IMR-90 (cell line): ENCODE data around the gene JCAD. TPM values are rescaled to one million over a fixed set of nuclear protein-coding genes. Genes with fewer than 3 reads are reported as not detected.

Experiments
- ATAC-seq: fragments of 200-7000 bp; cut with Tn5 transposase; 2 replicates; pipeline ENCODE4 v1.9.1; 2020; ENCODE audit warnings: low read depth, mild to moderate bottlenecking, moderate library complexity
- BruUV-seq: library from RNA; stranded (reverse); fragments of 400-500 nt; replicated peaks from 2 replicates; lab custom pipeline; 2021; lab: Mats Ljungman, UMichigan
- CTCF ChIA-PET: fragments of 300-600 bp; formaldehyde crosslinking; extraction: SDS; loops from one replicate; lab custom pipeline; 2021; ENCODE audit warnings: antibody characterized with exemption; lab: Yijun Ruan, JAX
- POLR2A ChIA-PET: fragments of 300-600 bp; sonication (Branson Sonifier 250); formaldehyde crosslinking; loops from one replicate; lab custom pipeline; 2022; ENCODE audit warnings: antibody characterized with exemption; ENCODE audit not compliant: unreplicated experiment; lab: Charles Lee
- DNase-seq: peaks from one replicate; pipeline ENCODE4 v3.0.0; 2013
- H2AFZ ChIP-seq: replicated peaks from 2 replicates; pipeline ENCODE3; 2013; ENCODE audit warnings: low read length, mild to moderate bottlenecking; ENCODE audit not compliant: poor library complexity
- H2AK5ac ChIP-seq: 2 replicates; pipeline ENCODE4 v1.6.1; 2013; ENCODE audit warnings: low read depth, low read length, inconsistent platforms
- H2AK9ac ChIP-seq: replicated peaks from 2 replicates; pipeline ENCODE3; 2013; ENCODE audit warnings: mild to moderate bottlenecking, low read depth, low read length, moderate library complexity; ENCODE audit not compliant: poor library complexity
- H2BK120ac ChIP-seq: 2 replicates; pipeline ENCODE4 v1.6.1; 2013; ENCODE audit warnings: low read depth, low read length, inconsistent platforms
- H2BK15ac ChIP-seq: 3 replicates; pipeline ENCODE4 v1.6.1; 2013; ENCODE audit warnings: low read depth, low read length, inconsistent platforms
- H2BK20ac ChIP-seq: 2 replicates; pipeline ENCODE4 v1.6.1; 2013; ENCODE audit warnings: low read depth, mild to moderate bottlenecking, inconsistent platforms, low read length, moderate library complexity
- H2BK5ac ChIP-seq: 2 replicates; pipeline ENCODE4 v1.6.1; 2013; ENCODE audit warnings: mild to moderate bottlenecking, low read depth, low read length, inconsistent platforms; ENCODE audit not compliant: poor library complexity, severe bottlenecking
- H3K14ac ChIP-seq: replicated peaks from 2 replicates; pipeline ENCODE4 v1.6.1; 2013; ENCODE audit warnings: low read depth, low read length, inconsistent platforms
- H3K18ac ChIP-seq: 2 replicates; pipeline ENCODE4 v1.6.1; 2013; ENCODE audit warnings: low read depth, low read length, control low read depth
- H3K23ac ChIP-seq: 2 replicates; pipeline ENCODE4 v1.6.1; 2013; ENCODE audit warnings: low read depth, low read length, inconsistent platforms
- H3K27ac ChIP-seq: 2 replicates; pipeline ENCODE4 v1.5.1; 2013; ENCODE audit warnings: mild to moderate bottlenecking, control low read depth, low read length; ENCODE audit not compliant: insufficient read depth
- H3K27me3 ChIP-seq: 2 replicates; pipeline ENCODE4 v1.6.1; 2013; ENCODE audit warnings: low read length; ENCODE audit not compliant: control insufficient read depth, insufficient read depth
- H3K36me3 ChIP-seq: 2 replicates; pipeline ENCODE4 v1.6.1; 2013; ENCODE audit warnings: low read length, mixed read lengths; ENCODE audit not compliant: control insufficient read depth, insufficient read depth
- H3K4ac ChIP-seq: 2 replicates; pipeline ENCODE4 v1.6.1; 2013; ENCODE audit warnings: low read depth, low read length, inconsistent platforms
- H3K4me1 ChIP-seq: 2 replicates; pipeline ENCODE4 v1.6.1; 2013; ENCODE audit warnings: low read length, mixed read lengths; ENCODE audit not compliant: control insufficient read depth, insufficient read depth
- H3K4me2 ChIP-seq: 2 replicates; pipeline ENCODE4 v1.6.1; 2013; ENCODE audit warnings: low read depth, mild to moderate bottlenecking, control low read depth, low read length, moderate library complexity
- H3K4me3 ChIP-seq: 2 replicates; pipeline ENCODE4 v1.5.1; 2013; ENCODE audit warnings: low read depth, mild to moderate bottlenecking, control low read depth, low read length, moderate library complexity; ENCODE audit not compliant: insufficient read depth
- H3K56ac ChIP-seq: 2 replicates; pipeline ENCODE4 v1.6.1; 2013; ENCODE audit warnings: low read length, inconsistent platforms; ENCODE audit not compliant: insufficient read depth; ENCODE audit errors: extremely low read depth
- H3K79me1 ChIP-seq, 2 experiments: 2 replicates each; pipeline ENCODE4 v1.6.1; 2013; ENCODE audit warnings: low read length in 2 of 2, inconsistent platforms in 1 of 2, low read depth in 1 of 2
- H3K9ac ChIP-seq: 2 replicates; pipeline ENCODE4 v1.6.1; 2013; ENCODE audit warnings: low read depth, low read length, control low read depth
- H3K9me1 ChIP-seq: 2 replicates; pipeline ENCODE4 v1.6.1; 2013; ENCODE audit warnings: low read length, inconsistent platforms; ENCODE audit not compliant: insufficient read depth
- H3K9me3 ChIP-seq: 2 replicates; pipeline ENCODE4 v1.6.1; 2013; ENCODE audit warnings: low read length; ENCODE audit not compliant: control insufficient read depth, insufficient read depth
- H4K20me1 ChIP-seq: 2 replicates; pipeline ENCODE4 v1.6.1; 2013; ENCODE audit warnings: low read length, inconsistent platforms; ENCODE audit not compliant: insufficient read depth
- H4K5ac ChIP-seq: 2 replicates; pipeline ENCODE4 v1.6.1; 2013; ENCODE audit warnings: mild to moderate bottlenecking, low read depth, low read length, control low read depth
- H4K8ac ChIP-seq, 2 experiments: 2 replicates each; pipeline ENCODE4 v1.6.1; 2013; ENCODE audit warnings: low read depth in 2 of 2, low read length in 2 of 2, control low read depth in 1 of 2, inconsistent platforms in 1 of 2
- H4K91ac ChIP-seq: 2 replicates; pipeline ENCODE4 v1.6.1; 2013; ENCODE audit warnings: low read depth, low read length, inconsistent platforms; ENCODE audit not compliant: insufficient read depth
- BHLHE40 ChIP-seq: fragments of 150-350 bp; IDR thresholded peaks from 2 replicates; pipeline ENCODE4 v1.6.1; 2016; ENCODE audit warnings: mild to moderate bottlenecking, low read depth, low read length
- CEBPB ChIP-seq: IDR thresholded peaks from 2 replicates; pipeline ENCODE4 v1.6.1; 2012; ENCODE audit warnings: low read depth, low read length, improper control_type of control experiment
- CHD1 ChIP-seq: IDR thresholded peaks from 2 replicates; pipeline ENCODE4 v1.6.1; 2012; ENCODE audit warnings: low read depth, low read length, improper control_type of control experiment
- CTCF ChIP-seq: conservative IDR thresholded peaks from 2 replicates; pipeline ENCODE4 v1.5.1; 2012; ENCODE audit warnings: mild to moderate bottlenecking, low read depth, low read length, improper control_type of control experiment
- ELK1 ChIP-seq: fragments of 150-350 bp; IDR thresholded peaks from 2 replicates; pipeline ENCODE4 v1.6.1; 2016; ENCODE audit warnings: low read depth, mild to moderate bottlenecking, low read length, moderate library complexity, borderline replicate concordance
- FOS ChIP-seq: fragments of 150-350 bp; IDR thresholded peaks from 2 replicates; pipeline ENCODE4 v1.6.1; 2016; ENCODE audit warnings: low read depth, low read length
- MAFK ChIP-seq: IDR thresholded peaks from 2 replicates; pipeline ENCODE4 v1.6.1; 2012; ENCODE audit warnings: low read depth, low read length, improper control_type of control experiment
- MAZ ChIP-seq: IDR thresholded peaks from 2 replicates; pipeline ENCODE4 v1.6.1; 2012; ENCODE audit warnings: low read depth, mild to moderate bottlenecking, low read length, improper control_type of control experiment, moderate library complexity, borderline replicate concordance
- MXI1 ChIP-seq: IDR thresholded peaks from 2 replicates; pipeline ENCODE4 v1.6.1; 2012; ENCODE audit warnings: low read depth, mild to moderate bottlenecking, low read length, moderate library complexity, borderline replicate concordance
- NFE2L2 ChIP-seq: fragments of 150-350 bp; IDR thresholded peaks from 2 replicates; pipeline ENCODE4 v1.6.1; 2016; ENCODE audit warnings: low read depth, mild to moderate bottlenecking, low read length
- POLR2A ChIP-seq: IDR thresholded peaks from 2 replicates; pipeline ENCODE4 v1.6.1; 2012; ENCODE audit warnings: mild to moderate bottlenecking, low read depth, low read length
- RAD21 ChIP-seq: IDR thresholded peaks from 2 replicates; pipeline ENCODE4 v1.6.1; 2012; ENCODE audit warnings: low read length, improper control_type of control experiment
- RCOR1 ChIP-seq: IDR thresholded peaks from 2 replicates; pipeline ENCODE4 v1.6.1; 2012; ENCODE audit warnings: mild to moderate bottlenecking, low read length, improper control_type of control experiment; ENCODE audit not compliant: insufficient replicate concordance
- RFX5 ChIP-seq: IDR thresholded peaks from 2 replicates; pipeline ENCODE4 v1.8.0; 2012; ENCODE audit warnings: low read depth, mild to moderate bottlenecking, low read length, moderate library complexity
- SMC3 ChIP-seq: fragments of 150-350 bp; IDR thresholded peaks from 2 replicates; pipeline ENCODE4 v1.6.1; 2016; ENCODE audit warnings: low read depth, mild to moderate bottlenecking, antibody characterized with exemption, low read length, moderate library complexity
- USF2 ChIP-seq: fragments of 150-350 bp; IDR thresholded peaks from 2 replicates; pipeline ENCODE4 v1.6.1; 2017; ENCODE audit warnings: mild to moderate bottlenecking, antibody characterized with exemption, low read length, low read depth
- WGBS, 2 experiments: methylation state at CpG; one replicate each; pipeline versions ENCODE4 v1.1.5 to v1.1.7; 2013; ENCODE audit warnings: missing lambda C conversion rate in 2 of 2; ENCODE audit not compliant: insufficient read length in 1 of 2; ENCODE audit errors: extremely low coverage in 2 of 2; 5-methylcytosine and 5-hydroxymethylcytosine counted together
- dilution Hi-C: fragments of 300-500 bp; cut with HindIII; formaldehyde crosslinking; loops from one replicate; pipeline ENCODE4 v1.14.3; 2018; ENCODE audit warnings: low sequenced_read_pairs; ENCODE audit not compliant: unreplicated experiment
- in situ Hi-C: fragments of 300-500 bp; cut with MboI; formaldehyde crosslinking; loops from 3 replicates; pipeline ENCODE4 v1.14.3; 2019; ENCODE audit warnings: low sequenced_read_pairs, inconsistent platforms, mixed read lengths
- intact Hi-C: fragments of 100-400 bp; cut with micrococcal nuclease; formaldehyde crosslinking; loops from 2 replicates; pipeline ENCODE4 v1.10.0; 2022
- polyA plus RNA-seq, 3 experiments: library from polyadenylated mRNA; depleted of rRNA; stranded (reverse); fragments of >200 nt; gene quantifications; 2 replicates each; pipeline ENCODE4 v1.2.3, GENCODE V29; 2012; ENCODE audit warnings: low replicate concordance in 1 of 3
- total RNA-seq: library from RNA; depleted of rRNA; stranded (reverse); fragments of >200 nt; gene quantifications from 2 replicates; pipeline ENCODE4 v1.2.3, GENCODE V29; 2012

The JCAD gene
- total and polyA plus RNA-seq, 2 of the 4 experiments (the other 2 are of a cell fraction): 15.9 to 16.8 TPM

- H2AK5ac ChIP-seq: no peak overlapping the region
- H2AFZ ChIP-seq: no peak overlapping the region
- H3K79me1 ChIP-seq: peaks cover 13 to 45% of the 10 kb centered on the region in 2 experiments
- H2BK20ac ChIP-seq: no peak overlapping the region
- peak overlapping the region; percentile 28 for H2BK5ac ChIP-seq
- H3K4me3 ChIP-seq: no peak overlapping the region
- H3K9me3 ChIP-seq: no peaks in the 10 kb centered on the region
- DNase-seq (peak; percentile 62), ATAC-seq (peak; percentile 16; the same call in 1 of the 2 replicates)
- H3K4me1 ChIP-seq: peaks cover 20% of the 10 kb centered on the region
- H3K9me1 ChIP-seq: peaks cover 12% of the 10 kb centered on the region
- dilution Hi-C loops: no loop called here
- H3K4me2 ChIP-seq: no peak overlapping the region
- no peak overlapping the region for H4K8ac ChIP-seq
- no TSS peak for BruUV-seq
- TF ChIP-seq ELK1 (no peak), MXI1 (no peak), CEBPB (no peak), BHLHE40 (no peak), RFX5 (no peak), USF2 (no peak), RCOR1 (no peak), CTCF (no peak), SMC3 (no peak), CHD1 (no peak), RAD21 (no peak), MAZ (no peak), POLR2A (no peak), FOS (no peak), MAFK (no peak), NFE2L2 (no peak)
- no peak overlapping the region for H2BK15ac ChIP-seq
- intact Hi-C loops: no loop called here
- CTCF ChIA-PET: interaction anchor here (0.6 kb wide), 1 partner anchor 8 kb away, joined by 4 read pairs; no protein-coding TSS in a partner anchor
- H2BK120ac ChIP-seq: no peak overlapping the region
- no peak overlapping the region for H2AK9ac ChIP-seq
- H4K91ac ChIP-seq: no peak overlapping the region
- H3K36me3 ChIP-seq: peaks cover 22% of the 10 kb centered on the region
- in situ Hi-C loops: no loop called here
- H3K4ac ChIP-seq: no peak overlapping the region
- 0% methylated on average over 1 of the region's 8 CpGs; no CpG with 5 or more reads in 1 of the 2 experiments for WGBS, 2 experiments
- H3K56ac ChIP-seq: no peak overlapping the region
- no peaks in the 10 kb centered on the region for H3K27me3 ChIP-seq
- H4K5ac ChIP-seq: no peak overlapping the region
- POLR2A ChIA-PET: interaction anchor here (0.5 kb wide), 1 partner anchor 125 kb away, joined by 6 read pairs; no protein-coding TSS in a partner anchor
- H4K20me1 ChIP-seq: peaks cover 26% of the 10 kb centered on the region; the same call in 1 of the 2 replicates
- no peak overlapping the region for H3K23ac ChIP-seq
- H3K27ac ChIP-seq: no peak overlapping the region
- no peak overlapping the region for H3K9ac ChIP-seq
- no peak overlapping the region for H3K18ac ChIP-seq
- H3K14ac ChIP-seq: no peak overlapping the region; the same call in 1 of the 2 replicates
Measured at GRCh38 chr10:30014511-30014910, 44.9 kb downstream of the JCAD start.
